GM12878 (cell line): ENCODE data around the gene ABTB1. TPM values are rescaled to one million over a fixed set of nuclear protein-coding genes. Genes with fewer than 3 reads are reported as not detected.

Experiments used
- ATAC-seq: fragments of 200-7000 bp; cut with Tn5 transposase; 3 replicates; pipeline ENCODE4 v1.9.1; 2020; ENCODE audit warnings: mild to moderate bottlenecking, moderate library complexity
- BruUV-seq: library from RNA; stranded (reverse); fragments of 400-500 nt; replicated peaks from 2 replicates; lab custom pipeline; 2021; lab: Mats Ljungman, UMichigan
- CTCF ChIA-PET: fragments of 300-600 bp; sonication (Branson Sonifier 250); formaldehyde crosslinking; extraction: SDS; loops from one replicate; lab custom pipeline; 2021; ENCODE audit warnings: inconsistent platforms; lab: Yijun Ruan, JAX
- POLR2A ChIA-PET: fragments of 350-600 bp; formaldehyde crosslinking; extraction: SDS; loops from one replicate; lab custom pipeline; 2021; ENCODE audit warnings: inconsistent platforms; lab: Charles Lee
- RAD21 ChIA-PET: fragments of 300-600 bp; sonication (Branson Sonifier 250); formaldehyde crosslinking; loops from one replicate; lab custom pipeline; 2023; ENCODE audit warnings: antibody characterized with exemption; ENCODE audit not compliant: unreplicated experiment; lab: Charles Lee
- SMC1A ChIA-PET: fragments of 300-600 bp; sonication (Branson Sonifier 250); formaldehyde crosslinking; loops from one replicate; lab custom pipeline; 2023; ENCODE audit not compliant: unreplicated experiment, uncharacterized antibody; lab: Charles Lee
- DNase-seq: peaks from one replicate; pipeline ENCODE4 v3.0.0-alpha.2; 2011; ENCODE audit warnings: low read depth, low spot score
- FAIRE-seq: peaks from 3 replicates; lab custom pipeline; 2011; peaks lifted over from hg19 to GRCh38; lab: Jason Lieb, UNC
- H2AFZ ChIP-seq: 2 replicates; pipeline ENCODE4 v1.6.0; 2011; ENCODE audit warnings: low read depth, low read length, control low read depth; ENCODE audit not compliant: control insufficient read depth
- H3K27ac ChIP-seq: 2 replicates; pipeline ENCODE4 v1.5.1; 2011; ENCODE audit warnings: control low read depth; ENCODE audit not compliant: control insufficient read depth, insufficient read depth
- H3K27me3 ChIP-seq, 2 experiments: replicated peaks in 1 of 2; 2 replicates each; pipeline versions ENCODE4 v1.6.0 to v1.6.1; 2011; ENCODE audit warnings: low read length in 1 of 2; ENCODE audit not compliant: control insufficient read depth in 2 of 2, insufficient read depth in 2 of 2
- H3K36me3 ChIP-seq, 2 experiments: 2 replicates each; pipeline ENCODE4 v1.5.1; 2011; ENCODE audit warnings: low read length in 1 of 2; ENCODE audit not compliant: control insufficient read depth in 2 of 2, insufficient read depth in 2 of 2
- H3K4me1 ChIP-seq: 2 replicates; pipeline ENCODE4 v1.6.1; 2011; ENCODE audit warnings: mild to moderate bottlenecking, low read length, moderate library complexity, mixed read lengths; ENCODE audit not compliant: control insufficient read depth, insufficient read depth
- H3K4me2 ChIP-seq: 2 replicates; pipeline ENCODE4 v1.6.0; 2011; ENCODE audit warnings: control low read depth; ENCODE audit not compliant: control insufficient read depth, insufficient read depth
- H3K4me3 ChIP-seq: fragments of 200-600 bp; sonication (generic); 2 replicates; pipeline ENCODE4 v1.5.1; 2016
- H3K79me2 ChIP-seq: 2 replicates; pipeline ENCODE4 v1.6.0; 2011; ENCODE audit warnings: low read length; ENCODE audit not compliant: control insufficient read depth, insufficient read depth
- H3K9ac ChIP-seq: 2 replicates; pipeline ENCODE4 v1.8.0; 2011; ENCODE audit warnings: low read length, control low read depth, mixed read lengths; ENCODE audit not compliant: control insufficient read depth, insufficient read depth
- H3K9me3 ChIP-seq: replicated peaks from 3 replicates; pipeline ENCODE4 v1.5.1; 2011; ENCODE audit warnings: mild to moderate bottlenecking, low read length; ENCODE audit not compliant: control insufficient read depth, insufficient read depth
- H4K20me1 ChIP-seq: 2 replicates; pipeline ENCODE4 v1.6.0; 2011; ENCODE audit not compliant: control insufficient read depth, insufficient read depth
- GATAD2B ChIP-seq: fragments of 450-650 bp; conservative IDR thresholded peaks from 2 replicates; pipeline ENCODE4 v1.6.1; 2017; ENCODE audit warnings: low read depth, mild to moderate bottlenecking, moderate library complexity
- NR2C1 ChIP-seq: fragments of 450-650 bp; IDR thresholded peaks from 2 replicates; pipeline ENCODE4 v1.6.1; 2017; ENCODE audit warnings: antibody characterized with exemption, mild to moderate bottlenecking, moderate library complexity
- NR2F1 ChIP-seq: fragments of 450-650 bp; conservative IDR thresholded peaks from 2 replicates; pipeline ENCODE4 v1.6.1; 2017; ENCODE audit warnings: mild to moderate bottlenecking
- RUNX3 ChIP-seq: IDR thresholded peaks from 2 replicates; pipeline ENCODE4 v1.6.1; 2012; ENCODE audit warnings: low read length, inconsistent platforms
- USF1 ChIP-seq: IDR thresholded peaks from 2 replicates; pipeline ENCODE4 v1.6.1; 2011; ENCODE audit warnings: borderline replicate concordance, low read depth, mild to moderate bottlenecking, moderate library complexity, mixed read lengths, low read length; ENCODE audit not compliant: insufficient read depth; ENCODE audit errors: extremely low read length
- WGBS: methylation state at CpG from one replicate; pipeline ENCODE4 v1.1.6; 2016; ENCODE audit warnings: low lambda C conversion rate; ENCODE audit not compliant: insufficient replicate concordance, insufficient coverage; ENCODE audit errors: missing lambda C conversion rate; 5-methylcytosine and 5-hydroxymethylcytosine counted together
- in situ Hi-C: fragments of 300-500 bp; cut with MboI; formaldehyde crosslinking; loops from 9 replicates; pipeline ENCODE4 v1.14.3; 2018; ENCODE audit warnings: mixed read lengths
- intact Hi-C: fragments of 100-400 bp; cut with micrococcal nuclease; formaldehyde crosslinking; loops from one replicate; pipeline ENCODE4 v1.14.2; 2022; ENCODE audit not compliant: unreplicated experiment
- polyA plus RNA-seq, 11 experiments: library from polyadenylated mRNA; depleted of rRNA in 4 of 11; unstranded in 6 of 11; stranded (reverse) in 5 of 11; fragments of >200 nt; fragmentation: Nextera tagmentation in 4 of 11; fragmentation: Illumina TruSeq in 1 of 11; extraction: Ambion mirVana in 4 of 11; extraction: Trizol in 1 of 11; gene quantifications; 1 replicate in 1 of 11; 2 replicates in 10 of 11; pipeline versions ENCODE4 v1.2.1 to v1.2.3, GENCODE V29; 2011 to 2016; ENCODE audit warnings: inconsistent platforms in 2 of 11, missing spikeins in 2 of 11, low read depth in 1 of 11
- total RNA-seq, 4 experiments: library from RNA; depleted of rRNA in 3 of 4; stranded (reverse); fragments of >200 nt in 3 of 4; fragmentation: Illumina TruSeq in 1 of 4; extraction: Trizol in 1 of 4; gene quantifications; 2 replicates each; pipeline versions ENCODE4 v1.2.1 to v1.2.3, GENCODE V29; 2013 to 2021

The ABTB1 gene
- total and polyA plus RNA-seq, 10 of the 15 experiments (the other 5 are each of a cell fraction or from before 2014, with no cell fraction given): 0.11 to 10.2 (median 7.1) TPM

- no peak for TF ChIP-seq USF1
Measured at GRCh38 chr3:127717357-127718244, 44.8 kb downstream of the ABTB1 start (continued).

- no peak for FAIRE-seq
- BruUV-seq: no TSS peak
- H3K4me2 ChIP-seq: no peak overlapping the region
- no peak for DNase-seq
- RAD21 ChIA-PET: no interaction called here
- CTCF ChIA-PET: interaction anchor here (0.7 kb wide), 1 partner anchor 1604 kb away, joined by 3 read pairs; no protein-coding TSS in a partner anchor
- H3K36me3 ChIP-seq: peaks cover 39 to 43% of the 10 kb centered on the region in 2 experiments
- 91% methylated on average over 7 of the region's 7 CpGs for WGBS
- H3K4me3 ChIP-seq: no peak overlapping the region
- POLR2A ChIA-PET: no interaction called here
- no peak overlapping the region for H3K27ac ChIP-seq
- no peaks in the 10 kb centered on the region for H4K20me1 ChIP-seq
- H3K9me3 ChIP-seq: no peaks in the 10 kb centered on the region
- no peak overlapping the region for H3K9ac ChIP-seq
- in situ Hi-C loops: no loop called here
- SMC1A ChIA-PET: no interaction called here
- H2AFZ ChIP-seq: no peak overlapping the region
- no peak for ATAC-seq
- H3K27me3 ChIP-seq: no peaks in the 10 kb centered on the region
- no peaks in the 10 kb centered on the region for H3K79me2 ChIP-seq
- TF ChIP-seq RUNX3: 0 out of 2 replicates have a peak, but pooled peaks have one; percentile 9
- no peak for TF ChIP-seq GATAD2B
- no peak for TF ChIP-seq NR2F1
- no peak for TF ChIP-seq NR2C1
- peaks cover 6% of the 10 kb centered on the region; the same call in 1 of the 2 replicates for H3K4me1 ChIP-seq
- intact Hi-C loops: no loop called here
Measured at GRCh38 chr3:127718245-127718915, 45.6 kb downstream of the ABTB1 start.
